Epithelial cell of prostate (primary cell): ENCODE data around the gene IQGAP3.

Experiments used
- DNase-seq: peaks from one replicate; pipeline ENCODE4 v3.0.0-alpha.2; 2011; ENCODE audit warnings: low read depth, low spot score
- H3K27ac ChIP-seq: fragments of 450-650 bp; 2 replicates; pipeline ENCODE4 v1.5.1; 2017; ENCODE audit warnings: mild to moderate bottlenecking

IQGAP3 gene

DNA sequence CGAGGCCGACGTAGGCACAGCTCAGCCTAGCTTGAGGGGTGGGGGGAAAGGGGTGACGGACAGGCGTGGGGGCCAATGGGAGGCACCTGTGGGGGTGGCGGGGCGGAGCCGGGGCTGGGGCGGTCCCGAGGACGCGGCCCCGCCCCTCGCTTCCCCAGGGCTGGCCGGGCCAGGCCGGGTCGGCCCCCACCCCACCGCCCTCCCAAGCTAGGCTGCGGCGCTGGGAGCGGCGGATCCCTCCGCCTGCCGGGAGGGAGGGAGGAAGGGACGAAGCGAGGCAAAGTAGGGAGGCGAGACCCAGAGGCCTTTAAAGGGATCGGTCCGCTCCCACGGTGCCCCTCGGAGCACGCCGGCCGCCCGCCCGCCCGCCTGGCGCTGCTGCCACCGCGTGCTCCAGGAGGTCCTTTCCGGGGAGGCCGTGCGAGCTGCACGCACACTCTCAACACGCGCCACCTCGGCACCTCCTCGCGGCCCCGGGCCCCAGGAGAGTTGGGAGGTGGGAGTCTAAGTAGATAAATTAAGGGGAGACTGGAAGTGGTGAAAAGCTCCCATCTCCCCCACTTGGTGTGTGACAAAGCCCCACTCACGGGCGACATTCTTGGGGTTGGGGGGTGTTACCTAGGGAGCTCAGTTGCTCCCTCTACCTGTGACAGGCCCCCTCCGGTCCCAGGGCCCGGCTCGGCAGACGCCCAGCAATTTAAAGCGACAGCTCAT lies 71.4 kb downstream of the IQGAP3 start:
- peak overlapping the region; percentile 96 for H3K27ac ChIP-seq

DNA sequence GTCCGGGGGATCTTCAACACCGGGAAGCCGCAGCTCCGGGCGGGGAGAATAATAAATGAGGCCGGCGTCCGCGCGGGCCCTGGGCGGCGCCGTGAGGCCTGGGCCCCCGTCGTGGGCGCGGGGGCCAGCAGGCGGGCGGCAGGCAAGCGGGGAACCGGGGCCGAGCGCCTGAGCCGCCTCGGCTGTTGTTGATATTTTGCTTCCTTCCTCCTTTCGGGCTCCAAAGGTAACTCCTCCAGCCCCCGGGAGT lies 71.9 kb downstream of the IQGAP3 start, which contains the start of gene MEF2D:
Gene MEF2D (minus strand): TSS at position 233 of the 250 bp plus-strand sequence. CDS start 17,483 bp downstream, outside the sequence.
- DNase-seq: no peak
- peak within 1 kb of the TSS; percentile 96 for H3K27ac ChIP-seq

More for the DNA sequence above, 71.4 kb downstream of the IQGAP3 start:
- peak; percentile 64 for DNase-seq

DNA sequence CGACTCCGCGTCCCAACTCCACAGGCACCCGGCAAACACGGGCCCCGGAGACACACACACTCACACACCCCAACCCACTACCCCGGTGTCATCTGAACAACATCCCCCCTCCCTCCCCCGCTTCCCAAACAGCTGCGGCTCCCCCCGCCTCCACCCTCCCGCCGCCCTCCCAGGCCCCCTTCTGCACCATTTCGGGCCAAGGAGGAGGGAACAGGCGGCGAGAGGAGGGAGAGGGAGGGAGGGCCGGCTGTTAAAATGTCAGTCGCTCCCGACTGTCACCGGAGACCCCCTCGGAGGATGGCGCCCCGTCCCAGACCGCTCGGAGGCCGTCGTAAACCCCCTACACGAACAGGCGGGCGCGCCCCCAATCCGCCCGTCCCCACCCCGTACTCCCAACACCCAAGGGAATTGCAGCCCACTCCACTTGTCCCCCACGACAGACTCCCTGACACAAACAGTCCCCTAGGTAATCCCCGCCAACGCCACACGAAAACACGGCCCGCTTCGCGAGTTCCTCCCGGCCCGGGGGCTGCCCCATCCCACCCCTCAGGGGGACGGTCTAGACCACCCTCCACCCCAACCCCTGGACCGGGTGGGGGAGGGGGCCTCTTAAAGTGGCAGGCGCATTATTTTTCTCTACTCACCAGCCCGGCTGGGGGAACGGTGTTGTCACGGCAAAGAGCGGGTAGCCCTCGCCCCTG lies 72.4 kb downstream of the IQGAP3 start:
- DNase-seq: no peak
- H3K27ac ChIP-seq: peak overlapping the region; percentile 96

DNA sequence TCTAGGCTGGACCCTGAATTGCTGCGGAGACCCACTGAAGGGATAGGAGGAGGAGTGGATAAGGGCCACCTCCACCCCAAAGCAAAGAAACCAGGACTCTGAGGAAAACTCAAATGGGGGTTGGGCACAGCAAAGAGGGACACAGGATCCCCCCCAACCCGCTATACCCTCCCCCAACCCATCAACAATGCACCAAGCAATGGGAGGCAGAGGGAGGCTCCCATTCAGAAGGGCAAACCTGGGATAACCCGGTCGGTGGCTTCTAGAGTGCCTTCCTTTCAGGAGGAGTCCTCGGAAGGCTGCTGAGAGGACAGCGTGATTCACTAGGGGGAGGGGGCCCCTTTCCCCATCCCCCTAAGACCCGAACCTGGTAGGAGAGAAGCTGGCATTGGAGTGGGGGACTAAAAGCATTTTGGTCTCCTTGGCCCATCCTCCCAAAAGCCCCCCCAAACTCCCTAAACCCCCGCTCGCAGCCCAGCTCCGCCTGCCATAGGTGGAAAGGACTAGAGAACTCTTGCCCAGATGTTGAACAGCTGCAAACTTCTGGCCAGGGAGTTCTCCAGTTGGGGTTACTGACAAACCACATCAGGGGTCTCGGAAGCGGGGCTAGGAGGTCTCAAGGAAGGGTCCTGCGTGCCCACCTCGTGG lies 73.0 kb downstream of the IQGAP3 start:
- DNase-seq: no peak
- peak overlapping the region; percentile 96 for H3K27ac ChIP-seq

DNA sequence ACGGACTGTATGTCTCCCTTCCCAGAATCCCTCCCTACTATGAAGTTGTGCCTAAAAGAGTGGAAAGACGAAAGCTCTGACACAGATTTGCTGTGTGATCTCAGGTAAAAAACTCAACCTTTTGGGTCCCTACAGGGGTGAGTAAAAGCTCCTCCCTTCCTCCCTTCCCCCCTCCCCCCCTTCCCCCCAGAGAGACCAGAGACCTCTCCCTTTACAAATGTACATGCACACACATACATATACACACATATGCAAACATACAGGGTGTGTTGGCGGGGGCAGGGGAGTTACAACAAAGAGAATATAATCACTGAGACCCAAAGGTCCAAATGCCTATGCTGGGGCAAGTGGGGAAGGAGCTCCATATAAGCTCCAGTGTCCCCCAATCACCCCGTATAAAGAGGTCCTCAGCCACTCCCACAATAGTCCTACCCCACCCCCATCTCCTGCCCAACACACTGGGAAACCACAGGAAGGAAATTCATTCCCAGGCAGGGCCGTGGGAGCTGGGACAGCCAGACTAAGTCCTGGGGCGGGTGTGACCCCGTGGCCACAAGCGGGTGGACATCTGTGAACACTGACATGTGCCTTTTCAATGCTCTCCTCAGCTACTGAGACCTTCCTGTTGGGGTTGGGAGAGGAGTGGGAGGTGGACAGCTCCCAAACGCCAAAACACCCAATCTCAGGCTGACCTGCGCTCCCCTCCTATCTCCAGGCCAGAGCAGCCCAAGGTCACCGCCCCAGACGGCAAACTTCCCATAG lies 73.8 kb downstream of the IQGAP3 start:
- peak overlapping the region; percentile 96 for H3K27ac ChIP-seq
- no peak for DNase-seq

DNA sequence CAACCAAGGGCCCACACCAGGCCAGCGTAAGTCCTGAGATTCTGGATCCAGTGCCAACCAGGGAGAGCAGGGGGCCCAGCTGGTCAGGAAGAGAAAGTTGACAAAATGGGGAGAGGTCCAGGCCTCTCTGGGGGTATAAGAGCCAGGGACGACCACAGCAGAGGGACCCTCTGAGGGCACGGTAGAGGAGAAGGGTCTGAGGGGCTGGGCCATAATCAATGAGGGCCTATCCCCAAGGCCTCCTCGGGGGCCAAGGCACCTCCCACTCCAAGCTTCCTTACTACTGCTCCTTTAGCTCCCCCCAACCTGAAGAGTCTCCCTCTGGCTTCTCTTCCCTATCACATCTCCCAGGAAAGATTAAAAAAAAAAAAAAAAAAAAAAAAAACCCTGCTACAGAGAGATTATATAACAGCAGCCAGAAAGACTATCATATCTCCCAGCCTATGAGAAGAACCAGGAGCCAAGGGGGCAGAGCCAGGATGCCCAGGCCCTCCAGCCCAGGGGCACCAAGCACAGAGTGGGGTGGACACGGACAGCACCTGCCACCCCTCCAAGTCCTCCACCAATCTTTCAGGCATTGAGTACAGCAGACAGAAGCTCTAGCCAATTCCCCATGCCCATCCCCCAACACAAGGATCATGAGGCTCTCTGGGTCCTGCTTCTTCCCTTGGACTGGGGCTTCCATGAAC lies 74.5 kb downstream of the IQGAP3 start:
- DNase-seq: no peak
- H3K27ac ChIP-seq: no peak overlapping the region

DNA sequence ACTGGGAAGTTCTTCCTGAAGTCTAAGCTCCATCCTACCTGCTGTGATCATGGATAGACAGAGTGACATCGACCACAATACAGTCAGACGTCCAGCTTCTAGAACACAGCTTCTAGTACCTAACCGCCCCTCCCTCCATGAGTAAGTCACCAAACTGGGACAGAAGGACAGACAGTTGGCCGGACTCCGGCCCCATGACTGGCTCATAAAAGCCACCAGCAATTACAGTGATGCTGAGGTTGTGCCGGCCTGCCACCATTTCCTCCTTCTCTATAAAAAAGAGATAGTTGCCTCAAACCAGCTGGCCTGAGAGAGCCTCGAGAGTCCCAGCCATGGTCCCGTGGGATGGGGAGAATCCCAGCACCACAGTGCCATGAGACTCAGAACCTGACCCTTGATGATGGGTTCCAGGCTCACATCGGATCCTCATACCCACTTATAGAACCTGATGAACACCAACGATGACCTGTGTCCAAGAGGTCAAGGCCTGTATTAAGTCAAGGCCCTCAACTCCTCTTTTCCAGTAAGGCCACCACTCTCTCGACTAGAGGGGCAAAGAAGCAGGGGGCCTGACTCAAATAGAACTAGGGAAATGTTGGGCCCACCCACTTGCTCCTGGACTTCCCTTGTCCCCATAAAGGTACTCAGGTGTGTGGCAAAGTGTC lies 75.2 kb downstream of the IQGAP3 start:
- H3K27ac ChIP-seq: no peak overlapping the region
- DNase-seq: no peak

DNA sequence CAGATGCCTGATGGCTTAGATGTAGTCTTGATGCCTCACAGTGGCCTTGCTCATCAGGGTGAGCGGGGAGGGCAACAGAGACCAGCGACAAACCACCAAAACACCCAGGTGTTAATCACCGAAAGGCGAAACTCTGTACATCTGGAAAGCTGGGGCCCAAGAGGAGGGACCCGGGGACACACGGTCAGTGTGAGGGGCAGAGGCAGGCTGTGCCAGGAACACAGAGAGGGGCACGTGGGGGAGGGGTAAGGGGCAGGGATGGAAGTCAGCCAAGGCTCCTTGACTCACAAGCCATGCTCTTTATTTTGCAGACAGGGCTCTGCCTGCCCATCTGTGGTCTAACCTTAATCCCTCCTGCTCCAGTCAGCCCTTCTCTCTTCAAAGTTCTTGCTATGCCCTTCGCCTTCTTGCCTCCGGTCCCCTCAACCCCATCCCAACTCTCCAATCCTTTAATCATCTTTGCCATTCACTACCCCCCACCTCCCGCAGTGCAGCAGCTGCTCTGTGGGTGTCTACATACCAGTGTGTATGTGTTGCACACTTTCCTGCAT lies 76.1 kb downstream of the IQGAP3 start:
- no peak for DNase-seq
- no peak overlapping the region for H3K27ac ChIP-seq

DNA sequence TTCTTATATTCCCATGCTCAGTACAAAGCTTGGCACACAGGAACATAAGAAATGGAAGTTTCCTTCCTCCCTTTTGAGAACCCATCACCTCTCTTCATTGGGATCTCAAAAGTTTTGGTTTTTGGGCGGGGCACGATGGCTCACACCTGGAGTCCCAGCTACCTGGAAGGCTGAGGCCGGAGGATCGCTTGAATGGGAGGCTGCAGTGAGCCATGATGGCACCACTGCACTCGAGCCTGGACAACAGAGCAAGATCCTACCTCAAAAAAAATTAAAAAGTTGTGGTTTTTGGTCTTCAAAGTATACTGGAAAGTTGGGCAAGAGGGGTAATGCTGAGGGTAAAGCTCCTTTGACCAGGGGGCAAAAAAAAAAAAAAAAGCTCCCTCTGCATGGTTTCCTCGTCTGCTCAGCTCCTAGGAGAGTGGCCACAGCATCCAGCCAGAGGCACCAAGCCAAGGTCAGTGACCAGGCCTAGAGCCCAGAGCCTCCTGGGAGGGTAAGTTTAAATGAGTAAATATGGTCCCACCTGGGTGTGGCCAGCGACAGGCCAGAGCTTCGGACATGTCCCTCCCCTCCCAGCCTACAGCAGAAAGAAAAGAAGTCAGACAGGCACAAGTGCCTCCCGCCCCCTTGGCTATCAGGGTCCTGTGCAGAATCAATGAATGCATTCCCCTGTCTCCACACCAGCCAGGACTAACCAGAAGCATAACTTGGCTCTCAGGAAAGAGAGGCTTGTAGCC lies 76.8 kb downstream of the IQGAP3 start:
- H3K27ac ChIP-seq: no peak overlapping the region
- no peak for DNase-seq

DNA sequence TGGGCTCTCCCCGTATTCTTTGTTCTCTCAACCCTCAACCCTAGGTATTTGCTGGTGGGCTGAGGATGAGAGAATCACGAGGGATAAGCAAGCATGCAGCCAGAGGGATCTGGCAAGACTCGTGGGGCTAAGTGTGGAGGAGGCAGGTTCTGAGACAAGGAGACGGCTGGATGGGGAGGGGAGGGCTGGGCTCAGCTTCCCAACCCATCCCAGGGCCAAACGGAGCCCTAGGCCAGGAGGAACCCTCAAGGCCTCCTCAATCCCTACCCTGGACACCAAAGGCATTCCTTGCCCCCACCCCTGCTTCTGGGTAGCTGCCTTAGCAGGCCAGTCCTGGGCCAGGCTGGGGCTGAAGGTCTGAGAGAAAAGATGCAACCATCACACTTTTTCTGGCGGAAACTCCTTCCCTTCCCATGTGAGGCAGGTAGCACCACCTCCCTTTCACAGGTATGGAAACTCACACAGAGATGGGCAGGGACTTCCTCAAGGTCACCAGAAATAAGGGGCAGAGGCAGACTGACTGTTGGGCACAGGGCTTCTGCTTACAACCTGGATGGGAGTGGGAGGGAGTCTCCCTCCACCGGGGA lies 78.0 kb downstream of the IQGAP3 start:
- H3K27ac ChIP-seq: no peak overlapping the region
- no peak for DNase-seq

DNA sequence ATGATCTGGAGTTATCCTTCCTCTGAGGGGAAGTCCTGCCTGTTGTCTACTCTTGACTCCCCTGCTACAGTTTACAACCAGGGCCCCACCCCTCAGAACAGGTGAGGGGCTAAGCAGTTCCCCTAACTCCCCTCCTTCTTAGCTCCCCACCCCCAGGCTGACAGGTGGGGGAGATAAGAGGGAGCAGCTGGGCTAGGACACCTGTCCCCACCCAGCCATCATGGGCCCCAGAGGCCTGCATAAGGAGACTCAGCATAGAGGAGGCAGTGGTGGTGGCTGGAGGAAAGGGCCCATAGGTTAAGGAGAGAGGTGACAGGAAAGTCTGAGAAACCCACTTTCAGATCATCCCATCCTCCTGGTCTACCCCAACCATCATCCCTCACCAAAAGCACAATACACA lies 78.6 kb downstream of the IQGAP3 start:
- H3K27ac ChIP-seq: no peak overlapping the region
- DNase-seq: no peak

DNA sequence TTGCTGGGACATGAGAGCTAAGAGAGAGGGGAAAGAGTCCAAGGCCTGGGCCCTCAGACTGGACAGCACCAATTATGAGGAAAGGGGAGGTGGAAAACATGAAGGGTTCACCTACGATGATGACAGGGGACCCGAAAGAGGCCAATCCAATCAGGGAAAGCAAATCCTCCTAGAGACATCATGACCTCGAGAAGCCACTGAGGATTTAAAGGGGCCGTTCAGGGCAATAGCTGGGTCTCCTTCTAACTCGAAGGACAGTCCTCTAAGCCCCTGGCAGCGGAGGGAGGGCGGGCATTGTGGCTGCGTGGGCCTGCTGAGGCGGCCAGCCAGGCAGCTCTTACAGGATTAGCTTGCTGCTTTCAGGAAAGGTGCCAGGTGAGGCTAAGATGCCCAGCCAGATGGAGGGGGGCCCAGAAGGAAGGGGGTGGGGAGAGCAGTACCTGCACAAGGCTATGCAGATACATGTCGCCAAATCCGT lies 79.2 kb downstream of the IQGAP3 start:
- H3K27ac ChIP-seq: no peak overlapping the region

DNA sequence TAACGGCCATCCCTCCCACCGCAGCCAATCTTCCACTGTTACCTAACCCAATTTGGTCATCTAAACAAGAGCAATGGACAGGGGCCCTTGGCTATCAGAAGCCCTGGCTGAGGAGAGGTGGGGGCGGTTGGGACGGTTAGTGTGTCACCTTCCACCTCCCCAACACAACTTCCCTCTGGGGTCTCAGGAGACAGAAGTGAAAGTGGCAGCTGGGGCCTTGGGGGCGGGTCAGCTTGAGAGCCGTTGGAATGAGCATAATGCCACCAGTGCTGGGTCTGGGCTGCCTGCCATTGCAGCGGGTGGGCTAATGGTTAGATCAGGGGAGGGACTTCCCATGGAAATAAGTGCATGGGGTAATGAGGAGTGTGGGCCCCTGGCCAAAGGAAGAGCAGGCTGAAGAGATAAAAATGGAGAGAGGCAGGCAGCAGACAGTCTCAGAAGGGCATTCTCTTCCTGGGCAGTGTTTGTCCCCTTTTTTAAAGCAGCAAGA lies 79.7 kb downstream of the IQGAP3 start:
- no peak for DNase-seq
- no peak overlapping the region for H3K27ac ChIP-seq

More for the DNA sequence above, 79.2 kb downstream of the IQGAP3 start:
- DNase-seq: no peak

DNA sequence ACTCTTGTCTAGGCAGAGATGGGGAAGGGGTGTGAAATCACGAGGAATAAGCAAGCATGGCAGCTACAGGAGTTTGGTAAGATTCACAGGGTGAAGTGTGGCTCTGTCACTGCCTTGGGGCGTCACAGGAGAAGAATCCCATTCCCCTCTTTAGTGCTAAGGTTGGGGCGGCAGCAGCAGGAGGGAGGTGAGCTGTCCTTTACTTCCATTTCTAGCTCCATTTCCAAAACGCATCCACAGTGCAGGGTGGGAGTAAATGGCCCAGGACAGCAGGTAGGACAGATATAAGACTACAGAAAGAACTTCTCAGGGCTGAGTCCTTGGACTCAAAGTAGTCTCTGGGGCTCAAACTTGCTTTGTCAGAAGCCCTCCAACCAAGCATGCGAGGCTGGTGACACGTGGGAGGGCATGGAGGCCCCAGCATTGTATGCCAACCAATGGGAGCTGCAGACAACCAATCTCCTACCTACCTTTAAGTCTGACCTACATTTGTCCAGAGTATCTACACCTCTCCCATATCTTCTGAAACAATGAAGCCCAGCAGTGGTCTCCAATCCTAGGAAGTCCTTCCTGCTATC lies 80.3 kb downstream of the IQGAP3 start:
- DNase-seq: no peak
- no peak overlapping the region for H3K27ac ChIP-seq

DNA sequence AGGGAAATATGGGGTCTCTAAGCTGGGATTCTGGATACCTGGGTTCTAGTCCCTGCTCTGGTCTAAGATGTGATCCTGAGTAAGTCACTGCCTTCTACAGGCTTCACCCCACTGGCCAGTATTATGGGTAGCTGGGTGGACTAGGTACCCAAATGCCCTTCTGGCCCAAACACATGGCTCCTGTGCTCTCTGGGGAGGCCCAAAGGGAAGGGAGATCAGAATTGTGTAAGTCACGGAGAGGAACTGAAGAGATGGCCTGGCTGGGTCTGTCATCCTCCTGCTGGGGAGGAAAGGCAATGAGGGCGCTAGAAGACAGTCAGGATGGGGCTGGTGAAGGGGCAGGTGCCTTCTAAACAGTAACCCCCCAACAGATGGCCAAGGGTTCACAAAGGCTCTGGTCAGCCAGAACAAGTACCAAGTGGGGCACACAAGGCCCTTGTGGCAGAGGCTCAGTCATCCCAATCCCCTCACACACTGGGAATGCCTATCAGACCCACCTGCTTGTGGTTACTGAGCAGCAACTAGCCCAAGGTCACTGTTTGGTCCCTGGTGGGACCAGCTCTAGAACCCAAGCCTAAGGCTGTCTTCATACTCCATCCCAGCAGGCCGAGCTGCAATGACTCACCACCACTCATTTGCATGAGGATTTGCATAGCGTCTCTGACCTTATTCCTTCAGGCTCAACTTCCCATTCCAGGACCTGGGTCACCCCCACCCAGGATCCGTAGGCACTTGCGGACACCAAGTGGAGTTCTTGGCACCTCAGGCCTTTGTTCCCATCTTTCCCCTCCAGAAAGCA lies 81.0 kb downstream of the IQGAP3 start:
- H3K27ac ChIP-seq: no peak overlapping the region
- DNase-seq: no peak

DNA sequence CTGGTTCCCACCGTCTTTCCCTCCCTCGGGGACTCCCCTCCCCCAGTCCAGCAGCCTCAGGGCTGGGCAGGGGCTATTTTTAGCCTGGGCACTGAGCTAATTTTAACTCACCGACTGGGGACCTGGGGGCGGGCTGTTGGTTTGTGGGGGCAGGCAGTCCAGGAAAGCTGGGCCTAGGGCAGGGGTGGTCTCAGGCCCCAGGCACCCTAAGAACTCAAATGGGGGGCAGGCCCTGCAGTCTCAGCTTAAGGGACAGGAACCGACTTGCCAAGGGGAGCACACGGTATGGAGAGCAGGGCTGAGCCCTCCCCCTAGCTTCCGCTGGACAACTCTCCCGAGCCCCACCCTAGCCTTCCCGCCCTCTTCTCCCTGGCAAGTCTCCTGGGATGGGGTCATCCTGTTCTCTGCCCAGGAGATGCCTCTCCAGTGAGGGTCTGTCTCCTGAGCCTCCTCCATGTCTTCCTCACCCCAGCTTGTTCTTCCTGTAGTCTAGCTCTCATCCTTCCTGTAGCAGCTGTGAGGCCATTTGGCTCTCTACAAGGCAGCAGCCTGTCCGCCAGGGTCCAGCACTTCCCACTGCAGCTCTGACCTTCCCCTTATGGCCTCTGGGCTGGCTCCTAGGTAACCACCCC lies 81.8 kb downstream of the IQGAP3 start:
- no peak for DNase-seq
- H3K27ac ChIP-seq: no peak overlapping the region

DNA sequence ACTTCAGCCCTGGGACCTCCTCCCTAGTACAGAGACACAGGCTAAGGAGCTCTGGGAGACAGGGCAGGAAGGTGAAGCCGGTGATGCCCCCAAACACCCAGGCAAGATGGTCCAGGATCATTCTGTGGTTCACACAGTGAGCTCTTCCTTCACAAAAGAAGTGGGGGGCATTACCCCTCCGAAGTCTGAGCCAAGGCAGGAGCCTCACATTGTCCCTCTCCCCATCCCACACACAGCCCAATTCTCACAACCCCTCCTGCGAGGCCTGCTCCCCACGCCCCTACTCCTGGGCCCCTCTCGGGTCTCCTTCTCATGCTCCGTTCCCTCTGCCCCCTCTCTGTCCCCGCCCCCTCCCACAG lies 82.5 kb downstream of the IQGAP3 start:
- H3K27ac ChIP-seq: no peak overlapping the region
- no peak for DNase-seq
